ENCODE results near the gene APOF.

GRCh38 chr12:56333679-56334489 lies 28.8 kb downstream of the APOF start, which contains the start of gene PAN2:
- peak; percentile 98 for TF ChIP-seq SP1 (IDR thresholded peaks at IDR 0.05; ENCODE audit: low read depth)
- TF ChIP-seq CBX3 (IDR thresholded peaks at IDR 0.05; ENCODE audit: low read depth), result peak; percentile 67; the same call in 1 of the 2 replicates
- TF ChIP-seq ZNF274 (IDR thresholded peaks at IDR 0.05; ENCODE audit: low read depth, low read length), result no peak
- peak; percentile 13 to 68 (median 54); a peak in 4 of 6 replicates for TF ChIP-seq CTCF (IDR thresholded peaks at IDR 0.05 in 2 of 3, conservative IDR thresholded peaks at IDR 0.05 in 1 of 3; ENCODE audit: borderline replicate concordance in 1 of 3, insufficient read depth in 1 of 3, low read depth in 2 of 3, low read length in 2 of 3)
- TF ChIP-seq EGR1 (IDR thresholded peaks at IDR 0.05; ENCODE audit: low read depth), result peak; percentile 58
- TF ChIP-seq POLR2AphosphoS5 (IDR thresholded peaks at IDR 0.05; ENCODE audit: low read depth, low read length), result peak; percentile 86
- TF ChIP-seq POLR2A (IDR thresholded peaks at IDR 0.05; ENCODE audit: borderline replicate concordance, extremely low read depth, insufficient read depth, insufficient read length), result peak; percentile 82
- TF ChIP-seq ELF1 (IDR thresholded peaks at IDR 0.05; ENCODE audit: borderline replicate concordance, low read depth), result peak; percentile 52; the same call in 1 of the 2 replicates
- TF ChIP-seq EZH2 (IDR thresholded peaks at IDR 0.05), result no peak
